HepG2 (cell line): ENCODE results near the gene MROH2A. TPM values are rescaled to one million over a fixed set of nuclear protein-coding genes. Genes with fewer than 3 reads are reported as not detected.

Source experiments
- ARNT2 ChIP-seq: sonication (generic); formaldehyde crosslinking; IDR thresholded peaks from 2 replicates; pipeline ENCODE4 v1.8.0; 2022; ENCODE audit warnings: mild to moderate bottlenecking, low read depth, missing genetic modification reagents, moderate library complexity
- ATF5 ChIP-seq: sonication (generic); formaldehyde crosslinking; IDR thresholded peaks from 2 replicates; pipeline ENCODE4 v1.4.0; 2020; ENCODE audit warnings: mild to moderate bottlenecking, low read depth, missing genetic modification reagents
- FOXJ3 ChIP-seq: sonication (generic); formaldehyde crosslinking; IDR thresholded peaks from 2 replicates; pipeline ENCODE4 v1.4.0; 2020; ENCODE audit warnings: missing genetic modification reagents, mild to moderate bottlenecking, borderline replicate concordance
- HDAC2 ChIP-seq: sonication (generic); formaldehyde crosslinking; IDR thresholded peaks from 2 replicates; pipeline ENCODE4 v1.4.0; 2020; ENCODE audit warnings: missing genetic modification reagents
- PHB2 ChIP-seq: fragments of 450-650 bp; IDR thresholded peaks from 2 replicates; pipeline ENCODE4 v1.6.1; 2018; ENCODE audit not compliant: partially characterized antibody
- POLR2A ChIP-seq, 2 experiments: IDR thresholded peaks; 2 replicates each; pipeline ENCODE4 v1.6.1; 2011; ENCODE audit warnings: low read depth in 2 of 2, low read length in 2 of 2, mild to moderate bottlenecking in 1 of 2, moderate library complexity in 1 of 2; ENCODE audit not compliant: insufficient read depth in 1 of 2
- RELA ChIP-seq: sonication (generic); formaldehyde crosslinking; IDR thresholded peaks from 2 replicates; pipeline ENCODE4 v1.4.0; 2020; ENCODE audit warnings: missing genetic modification reagents
- RFX1 ChIP-seq: fragments of 450-650 bp; IDR thresholded peaks from 2 replicates; pipeline ENCODE4 v1.6.1; 2017
- SP5 ChIP-seq: IDR thresholded peaks from 2 replicates; pipeline ENCODE4 v1.6.1; 2016; ENCODE audit warnings: low read depth, borderline replicate concordance
- STAT5B ChIP-seq: sonication (generic); formaldehyde crosslinking; IDR thresholded peaks from 2 replicates; pipeline ENCODE4 v1.4.0; 2020; ENCODE audit warnings: missing genetic modification reagents
- TEAD2 ChIP-seq: sonication (generic); formaldehyde crosslinking; IDR thresholded peaks from 2 replicates; pipeline ENCODE4 v1.9.0; 2021; ENCODE audit warnings: missing genetic modification reagents
- TEAD3 ChIP-seq: optimal IDR thresholded peaks from 2 replicates; pipeline ENCODE3; 2016; ENCODE audit warnings: borderline replicate concordance
- THAP11 ChIP-seq: IDR thresholded peaks from 2 replicates; pipeline ENCODE4 v1.6.1; 2016; ENCODE audit warnings: missing biosample characterization, missing genetic modification reagents
- ZEB1 ChIP-seq: IDR thresholded peaks from 2 replicates; pipeline ENCODE4 v1.6.1; 2012; ENCODE audit warnings: mild to moderate bottlenecking, low read depth, inconsistent platforms; ENCODE audit not compliant: insufficient replicate concordance
- ZFX ChIP-seq: sonication (generic); formaldehyde crosslinking; IDR thresholded peaks from 2 replicates; pipeline ENCODE4 v1.4.0; 2020; ENCODE audit warnings: mild to moderate bottlenecking, low read depth, missing genetic modification reagents, moderate library complexity
- ZNF101 ChIP-seq: sonication (generic); formaldehyde crosslinking; IDR thresholded peaks from 2 replicates; pipeline ENCODE4 v1.4.0; 2020; ENCODE audit warnings: mild to moderate bottlenecking, low read depth, missing genetic modification reagents, borderline replicate concordance
- ZNF205 ChIP-seq: IDR thresholded peaks from 2 replicates; pipeline ENCODE4 v1.6.1; 2018; ENCODE audit warnings: missing biosample characterization, missing genetic modification reagents
- ZNF329 ChIP-seq: sonication (generic); formaldehyde crosslinking; IDR thresholded peaks from 2 replicates; pipeline ENCODE4 v1.9.0; 2021; ENCODE audit warnings: low read depth, mild to moderate bottlenecking, missing genetic modification reagents
- ZNF33B ChIP-seq: sonication (generic); formaldehyde crosslinking; IDR thresholded peaks from 2 replicates; pipeline ENCODE4 v1.5.1; 2020; ENCODE audit warnings: mild to moderate bottlenecking, missing genetic modification reagents
- ZNF552 ChIP-seq: sonication (generic); formaldehyde crosslinking; IDR thresholded peaks from 2 replicates; pipeline ENCODE4 v1.9.0; 2022; ENCODE audit warnings: missing genetic modification reagents, mild to moderate bottlenecking, borderline replicate concordance
- ZNF562 ChIP-seq: sonication (generic); formaldehyde crosslinking; IDR thresholded peaks from 2 replicates; pipeline ENCODE4 v1.8.0; 2022; ENCODE audit warnings: missing genetic modification reagents, borderline replicate concordance
- ZNF567 ChIP-seq: sonication (generic); formaldehyde crosslinking; IDR thresholded peaks from 2 replicates; pipeline ENCODE4 v1.8.1; 2023; ENCODE audit warnings: mild to moderate bottlenecking, missing genetic modification reagents, borderline replicate concordance
- ZNF598 ChIP-seq: sonication (generic); formaldehyde crosslinking; IDR thresholded peaks from 2 replicates; pipeline ENCODE4 v1.5.1; 2020; ENCODE audit warnings: mild to moderate bottlenecking, missing genetic modification reagents, borderline replicate concordance
- ZNF75D ChIP-seq: sonication (generic); formaldehyde crosslinking; IDR thresholded peaks from 2 replicates; pipeline ENCODE4 v1.8.1; 2023; ENCODE audit warnings: missing genetic modification reagents, mild to moderate bottlenecking, borderline replicate concordance
- ZNF766 ChIP-seq: sonication (generic); formaldehyde crosslinking; IDR thresholded peaks from 2 replicates; pipeline ENCODE4 v1.5.0; 2020; ENCODE audit warnings: missing genetic modification reagents, borderline replicate concordance
- polyA plus RNA-seq, 8 experiments: library from polyadenylated mRNA; depleted of rRNA in 3 of 8; stranded (reverse) in 7 of 8; unstranded in 1 of 8; fragments of >200 nt; fragmentation: Illumina TruSeq in 4 of 8; extraction: Trizol in 4 of 8; gene quantifications; 2 replicates each; pipeline versions ENCODE4 v1.2.1 to v1.2.3, GENCODE V29; 2011 to 2016; ENCODE audit warnings: low read depth in 4 of 8, missing spikeins in 1 of 8, mixed read lengths in 1 of 8; ENCODE audit not compliant: insufficient read depth in 1 of 8
- total RNA-seq, 5 experiments: library from RNA; depleted of rRNA; stranded (reverse); fragments of >200 nt; fragmentation: Illumina TruSeq; extraction: Trizol; gene quantifications; 2 replicates each; pipeline ENCODE4 v1.2.3, GENCODE V29; 2016; ENCODE audit warnings: low read depth in 1 of 5
- TF ChIP-seq, protein P1 (sequence below): sonication (generic); formaldehyde crosslinking; IDR thresholded peaks from 2 replicates; pipeline ENCODE4 v1.9.0; 2021; ENCODE audit warnings: missing genetic modification reagents, borderline replicate concordance
- TF ChIP-seq, protein P2 (sequence below): sonication (generic); formaldehyde crosslinking; IDR thresholded peaks from 2 replicates; pipeline ENCODE4 v1.5.0; 2020; ENCODE audit warnings: mild to moderate bottlenecking, missing genetic modification reagents
- TF ChIP-seq, protein P3 (sequence below): sonication (generic); formaldehyde crosslinking; IDR thresholded peaks from 2 replicates; pipeline ENCODE4 v1.5.0; 2020; ENCODE audit warnings: missing genetic modification reagents

MROH2A gene
- total and polyA plus RNA-seq, 2 of the 13 experiments (the other 11 are each of a cell fraction or from before 2014, with no cell fraction given), result 0.03 to 0.04 TPM

DNA sequence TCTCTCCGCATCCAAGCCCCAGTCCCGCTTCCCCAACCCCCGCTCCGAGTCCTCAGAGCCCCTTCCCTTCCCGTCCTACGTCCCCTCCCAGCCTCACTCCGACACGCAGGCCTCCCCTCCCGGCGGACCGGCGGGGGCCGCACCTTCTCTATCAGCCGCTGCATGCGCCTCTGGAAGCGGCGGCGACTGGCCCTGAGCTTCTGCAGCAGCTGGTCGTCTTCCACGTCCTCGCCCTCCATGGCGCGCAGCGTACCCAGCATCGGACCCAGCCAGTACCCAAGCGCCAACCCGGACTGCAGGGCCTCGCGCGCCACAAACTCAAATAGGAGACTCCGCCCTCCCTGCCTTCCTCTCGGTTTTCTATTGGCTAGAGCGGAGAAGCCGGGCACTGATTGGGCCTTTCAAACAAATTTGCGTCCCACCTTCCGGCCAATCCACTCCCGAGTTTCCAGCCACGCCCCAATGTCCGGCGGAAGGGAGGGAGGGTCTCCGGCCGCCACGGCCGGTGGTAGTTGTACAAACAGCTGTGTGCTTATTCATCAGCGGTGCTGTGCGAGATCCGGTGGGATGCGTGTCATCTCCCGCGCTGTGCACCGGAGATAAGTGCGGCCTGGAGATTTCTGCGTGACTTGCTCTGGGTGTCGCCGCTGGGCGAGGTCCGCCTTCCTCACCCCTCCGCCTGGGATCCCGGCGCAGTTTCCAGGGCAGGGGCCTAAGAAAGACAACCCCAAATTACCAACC lies 76.3 kb downstream of the MROH2A start, which contains the start of gene HJURP (continued):
- TF ChIP-seq, protein P1, sequence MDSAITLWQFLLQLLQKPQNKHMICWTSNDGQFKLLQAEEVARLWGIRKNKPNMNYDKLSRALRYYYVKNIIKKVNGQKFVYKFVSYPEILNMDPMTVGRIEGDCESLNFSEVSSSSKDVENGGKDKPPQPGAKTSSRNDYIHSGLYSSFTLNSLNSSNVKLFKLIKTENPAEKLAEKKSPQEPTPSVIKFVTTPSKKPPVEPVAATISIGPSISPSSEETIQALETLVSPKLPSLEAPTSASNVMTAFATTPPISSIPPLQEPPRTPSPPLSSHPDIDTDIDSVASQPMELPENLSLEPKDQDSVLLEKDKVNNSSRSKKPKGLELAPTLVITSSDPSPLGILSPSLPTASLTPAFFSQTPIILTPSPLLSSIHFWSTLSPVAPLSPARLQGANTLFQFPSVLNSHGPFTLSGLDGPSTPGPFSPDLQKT (CRISPR knock-in tag), result 0 out of 2 replicates have a peak, but pooled peaks have one; percentile 52
- TF ChIP-seq ATF5 (CRISPR knock-in tag) (no peak), RELA (no peak), THAP11 (peak; percentile 64), PHB2 (no peak), TEAD3 (CRISPR knock-in tag) (peak; percentile 53), ZNF598 (no peak), ZEB1 (no peak), SP5 (CRISPR knock-in tag) (no peak), ZNF766 (CRISPR knock-in tag) (no peak), HDAC2 (CRISPR knock-in tag) (peak; percentile 77), ARNT2 (CRISPR knock-in tag) (peak; percentile 99), RFX1 (no peak), ZNF75D (CRISPR knock-in tag) (no peak), ZNF33B (CRISPR knock-in tag) (peak; percentile 87; the same call in 1 of the 2 replicates), ZFX (CRISPR knock-in tag) (peak; percentile 93), ZNF205 (CRISPR knock-in tag) (peak; percentile 53; the same call in 1 of the 2 replicates), ZNF552 (CRISPR knock-in tag) (no peak), TEAD2 (no peak), FOXJ3 (no peak), POLR2A (IDR thresholded peaks at IDR 0.05; ENCODE audit: insufficient read depth in 1 of 2, low read depth in 2 of 2, low read length in 2 of 2) (peak; percentile 83 to 89), ZNF562 (CRISPR knock-in tag) (0 out of 2 replicates have a peak, but pooled peaks have one; percentile 68), ZNF329 (CRISPR knock-in tag) (no peak), STAT5B (CRISPR knock-in tag) (no peak), ZNF567 (CRISPR knock-in tag) (no peak), ZNF101 (CRISPR knock-in tag) (no peak)
- TF ChIP-seq, protein P2, sequence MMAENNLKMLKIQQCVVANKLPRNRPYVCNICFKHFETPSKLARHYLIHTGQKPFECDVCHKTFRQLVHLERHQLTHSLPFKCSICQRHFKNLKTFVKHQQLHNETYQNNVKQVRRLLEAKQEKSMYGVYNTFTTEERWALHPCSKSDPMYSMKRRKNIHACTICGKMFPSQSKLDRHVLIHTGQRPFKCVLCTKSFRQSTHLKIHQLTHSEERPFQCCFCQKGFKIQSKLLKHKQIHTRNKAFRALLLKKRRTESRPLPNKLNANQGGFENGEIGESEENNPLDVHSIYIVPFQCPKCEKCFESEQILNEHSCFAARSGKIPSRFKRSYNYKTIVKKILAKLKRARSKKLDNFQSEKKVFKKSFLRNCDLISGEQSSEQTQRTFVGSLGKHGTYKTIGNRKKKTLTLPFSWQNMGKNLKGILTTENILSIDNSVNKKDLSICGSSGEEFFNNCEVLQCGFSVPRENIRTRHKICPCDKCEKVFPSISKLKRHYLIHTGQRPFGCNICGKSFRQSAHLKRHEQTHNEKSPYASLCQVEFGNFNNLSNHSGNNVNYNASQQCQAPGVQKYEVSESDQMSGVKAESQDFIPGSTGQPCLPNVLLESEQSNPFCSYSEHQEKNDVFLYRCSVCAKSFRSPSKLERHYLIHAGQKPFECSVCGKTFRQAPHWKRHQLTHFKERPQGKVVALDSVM, result no peak
- TF ChIP-seq, protein P3, sequence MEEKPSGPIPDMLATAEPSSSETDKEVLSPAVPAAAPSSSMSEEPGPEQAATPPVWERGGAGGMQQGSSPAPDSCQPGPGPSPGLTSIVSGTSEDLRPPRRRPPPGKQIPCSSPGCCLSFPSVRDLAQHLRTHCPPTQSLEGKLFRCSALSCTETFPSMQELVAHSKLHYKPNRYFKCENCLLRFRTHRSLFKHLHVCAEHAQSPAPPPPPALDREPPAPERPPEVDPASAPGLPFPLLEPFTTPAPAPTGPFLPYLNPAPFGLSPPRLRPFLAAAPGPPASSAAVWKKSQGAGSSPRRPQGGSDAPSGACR (CRISPR knock-in tag), result no peak
